ENCODE data around the gene ZNF419.

The ZNF419 gene

GRCh38 chr19:57537953-57538547, 50.5 kb downstream of the ZNF419 start:
- DNase-seq = no peak

All from COR-L47 (cell line).